HepG2 (cell line): ENCODE results near the gene NUDT13. TPM values are rescaled to one million over a fixed set of nuclear protein-coding genes. Genes with fewer than 3 reads are reported as not detected.

ENCODE experiments used
- EEA1 ChIP-seq: sonication (generic); formaldehyde crosslinking; IDR thresholded peaks from 2 replicates; pipeline ENCODE4 v1.5.1; 2020; ENCODE audit warnings: mild to moderate bottlenecking, missing genetic modification reagents, borderline replicate concordance
- EP300 ChIP-seq, 3 experiments: sonication (generic) in 1 of 3; formaldehyde crosslinking in 1 of 3; IDR thresholded peaks; 2 replicates each; pipeline versions ENCODE4 v1.5.1 to v1.6.1; 2011 to 2020; ENCODE audit warnings: low read depth in 2 of 3, low read length in 2 of 3, borderline replicate concordance in 1 of 3, improper control_type of control experiment in 1 of 3, mild to moderate bottlenecking in 1 of 3, missing genetic modification reagents in 1 of 3, moderate library complexity in 1 of 3
- HNRNPLL ChIP-seq: fragments of 200-400 bp; formaldehyde crosslinking; IDR thresholded peaks from 2 replicates; pipeline ENCODE4 v1.6.1; 2017; ENCODE audit warnings: mild to moderate bottlenecking, low read depth, low read length; ENCODE audit not compliant: poor library complexity, severe bottlenecking
- ZC3H4 ChIP-seq: sonication (generic); formaldehyde crosslinking; IDR thresholded peaks from 2 replicates; pipeline ENCODE4 v1.4.0; 2020; ENCODE audit warnings: missing genetic modification reagents, borderline replicate concordance
- ZNF12 ChIP-seq: sonication (generic); formaldehyde crosslinking; IDR thresholded peaks from 2 replicates; pipeline ENCODE4 v1.5.0; 2020; ENCODE audit warnings: missing genetic modification reagents
- ZNF589 ChIP-seq: sonication (generic); formaldehyde crosslinking; conservative IDR thresholded peaks from 2 replicates; pipeline ENCODE4 v1.8.0; 2022; ENCODE audit warnings: mild to moderate bottlenecking, moderate library complexity, missing genetic modification reagents
- polyA plus RNA-seq, 8 experiments: library from polyadenylated mRNA; depleted of rRNA in 3 of 8; stranded (reverse) in 7 of 8; unstranded in 1 of 8; fragments of >200 nt; fragmentation: Illumina TruSeq in 4 of 8; extraction: Trizol in 4 of 8; gene quantifications; 2 replicates each; pipeline versions ENCODE4 v1.2.1 to v1.2.3, GENCODE V29; 2011 to 2016; ENCODE audit warnings: low read depth in 4 of 8, missing spikeins in 1 of 8, mixed read lengths in 1 of 8; ENCODE audit not compliant: insufficient read depth in 1 of 8
- total RNA-seq, 5 experiments: library from RNA; depleted of rRNA; stranded (reverse); fragments of >200 nt; fragmentation: Illumina TruSeq; extraction: Trizol; gene quantifications; 2 replicates each; pipeline ENCODE4 v1.2.3, GENCODE V29; 2016; ENCODE audit warnings: low read depth in 1 of 5
- TF ChIP-seq, protein P1 (sequence below): sonication (generic); formaldehyde crosslinking; IDR thresholded peaks from 2 replicates; pipeline ENCODE4 v1.4.0; 2020; ENCODE audit warnings: missing genetic modification reagents, borderline replicate concordance
- TF ChIP-seq, protein P2 (sequence below): sonication (generic); formaldehyde crosslinking; IDR thresholded peaks from 2 replicates; pipeline ENCODE4 v1.4.0; 2020; ENCODE audit warnings: missing genetic modification reagents, borderline replicate concordance
- TF ChIP-seq, protein P3 (sequence below), 2 experiments: sonication (generic) in 1 of 2; formaldehyde crosslinking in 1 of 2; IDR thresholded peaks; 2 replicates each; pipeline versions ENCODE4 v1.4.0 to v1.6.1; 2018 to 2020; ENCODE audit warnings: missing genetic modification reagents in 2 of 2, borderline replicate concordance in 1 of 2, low read depth in 1 of 2, mild to moderate bottlenecking in 1 of 2, missing biosample characterization in 1 of 2
- TF ChIP-seq, protein P4 (sequence below): IDR thresholded peaks from 2 replicates; pipeline ENCODE4 v1.6.1; 2016; ENCODE audit warnings: control low read depth
- TF ChIP-seq, protein P5 (sequence below), 2 experiments: sonication (generic) in 1 of 2; formaldehyde crosslinking in 1 of 2; IDR thresholded peaks; 2 replicates each; pipeline versions ENCODE4 v1.5.1 to v1.6.1; 2011 to 2020; ENCODE audit warnings: borderline replicate concordance in 1 of 2, low read depth in 1 of 2, low read length in 1 of 2, mild to moderate bottlenecking in 1 of 2, missing genetic modification reagents in 1 of 2, moderate library complexity in 1 of 2

NUDT13 gene
- total and polyA plus RNA-seq, 2 of the 13 experiments (the other 11 are each of a cell fraction or from before 2014, with no cell fraction given), result 4.2 to 6.5 TPM

DNA sequence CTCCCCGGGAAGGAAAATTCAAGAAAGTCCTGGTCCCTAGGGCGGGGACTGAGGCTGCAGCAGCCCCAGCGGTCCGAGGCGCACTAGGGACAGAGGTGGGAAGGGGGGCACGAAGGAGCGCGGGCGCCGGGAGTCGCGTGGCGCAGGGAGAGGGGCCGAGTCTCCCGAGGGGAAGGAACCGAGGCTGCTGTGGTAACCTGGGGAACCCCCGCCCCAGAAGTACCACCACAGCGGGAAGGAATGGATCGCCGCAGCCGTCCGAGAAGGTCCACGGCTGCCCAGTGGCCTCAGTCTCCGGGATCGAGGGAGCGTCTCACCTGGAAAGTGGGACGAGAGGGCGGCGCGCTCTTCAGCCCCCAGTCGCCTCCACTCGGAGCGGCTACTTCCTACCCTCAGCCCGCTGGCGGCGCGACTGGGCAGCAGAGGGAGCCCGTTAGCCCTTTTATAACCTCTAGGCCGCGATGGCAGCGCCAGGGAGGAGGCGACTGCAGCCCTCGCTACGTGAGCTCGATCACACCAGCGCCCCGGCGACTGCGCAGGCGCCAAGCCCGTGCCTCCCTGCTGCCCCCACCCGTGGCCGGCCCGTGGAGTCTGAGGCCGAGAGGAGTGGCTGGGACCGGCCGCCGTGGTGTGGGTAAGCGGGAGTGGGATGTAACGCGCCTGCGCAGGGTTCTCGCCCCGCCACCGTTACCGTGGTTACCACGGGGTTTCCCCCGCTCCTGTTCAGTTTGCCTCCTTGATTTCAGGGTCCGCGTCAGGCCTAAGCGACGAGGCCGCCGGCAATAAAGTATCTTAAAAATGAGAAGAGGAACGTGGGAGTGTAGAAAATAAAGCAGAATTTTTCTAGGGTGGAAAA lies 13.6 kb upstream of the NUDT13 start, which contains the start of gene P4HA1 (continued):
- TF ChIP-seq, protein P1, sequence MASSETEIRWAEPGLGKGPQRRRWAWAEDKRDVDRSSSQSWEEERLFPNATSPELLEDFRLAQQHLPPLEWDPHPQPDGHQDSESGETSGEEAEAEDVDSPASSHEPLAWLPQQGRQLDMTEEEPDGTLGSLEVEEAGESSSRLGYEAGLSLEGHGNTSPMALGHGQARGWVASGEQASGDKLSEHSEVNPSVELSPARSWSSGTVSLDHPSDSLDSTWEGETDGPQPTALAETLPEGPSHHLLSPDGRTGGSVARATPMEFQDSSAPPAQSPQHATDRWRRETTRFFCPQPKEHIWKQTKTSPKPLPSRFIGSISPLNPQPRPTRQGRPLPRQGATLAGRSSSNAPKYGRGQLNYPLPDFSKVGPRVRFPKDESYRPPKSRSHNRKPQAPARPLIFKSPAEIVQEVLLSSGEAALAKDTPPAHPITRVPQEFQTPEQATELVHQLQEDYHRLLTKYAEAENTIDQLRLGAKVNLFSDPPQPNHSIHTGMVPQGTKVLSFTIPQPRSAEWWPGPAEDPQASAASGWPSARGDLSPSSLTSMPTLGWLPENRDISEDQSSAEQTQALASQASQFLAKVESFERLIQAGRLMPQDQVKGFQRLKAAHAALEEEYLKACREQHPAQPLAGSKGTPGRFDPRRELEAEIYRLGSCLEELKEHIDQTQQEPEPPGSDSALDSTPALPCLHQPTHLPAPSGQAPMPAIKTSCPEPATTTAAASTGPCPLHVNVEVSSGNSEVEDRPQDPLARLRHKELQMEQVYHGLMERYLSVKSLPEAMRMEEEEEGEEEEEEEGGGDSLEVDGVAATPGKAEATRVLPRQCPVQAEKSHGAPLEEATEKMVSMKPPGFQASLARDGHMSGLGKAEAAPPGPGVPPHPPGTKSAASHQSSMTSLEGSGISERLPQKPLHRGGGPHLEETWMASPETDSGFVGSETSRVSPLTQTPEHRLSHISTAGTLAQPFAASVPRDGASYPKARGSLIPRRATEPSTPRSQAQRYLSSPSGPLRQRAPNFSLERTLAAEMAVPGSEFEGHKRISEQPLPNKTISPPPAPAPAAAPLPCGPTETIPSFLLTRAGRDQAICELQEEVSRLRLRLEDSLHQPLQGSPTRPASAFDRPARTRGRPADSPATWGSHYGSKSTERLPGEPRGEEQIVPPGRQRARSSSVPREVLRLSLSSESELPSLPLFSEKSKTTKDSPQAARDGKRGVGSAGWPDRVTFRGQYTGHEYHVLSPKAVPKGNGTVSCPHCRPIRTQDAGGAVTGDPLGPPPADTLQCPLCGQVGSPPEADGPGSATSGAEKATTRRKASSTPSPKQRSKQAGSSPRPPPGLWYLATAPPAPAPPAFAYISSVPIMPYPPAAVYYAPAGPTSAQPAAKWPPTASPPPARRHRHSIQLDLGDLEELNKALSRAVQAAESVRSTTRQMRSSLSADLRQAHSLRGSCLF (CRISPR knock-in tag), result peak; percentile 32; the same call in 1 of the 2 replicates
- TF ChIP-seq, protein P2, sequence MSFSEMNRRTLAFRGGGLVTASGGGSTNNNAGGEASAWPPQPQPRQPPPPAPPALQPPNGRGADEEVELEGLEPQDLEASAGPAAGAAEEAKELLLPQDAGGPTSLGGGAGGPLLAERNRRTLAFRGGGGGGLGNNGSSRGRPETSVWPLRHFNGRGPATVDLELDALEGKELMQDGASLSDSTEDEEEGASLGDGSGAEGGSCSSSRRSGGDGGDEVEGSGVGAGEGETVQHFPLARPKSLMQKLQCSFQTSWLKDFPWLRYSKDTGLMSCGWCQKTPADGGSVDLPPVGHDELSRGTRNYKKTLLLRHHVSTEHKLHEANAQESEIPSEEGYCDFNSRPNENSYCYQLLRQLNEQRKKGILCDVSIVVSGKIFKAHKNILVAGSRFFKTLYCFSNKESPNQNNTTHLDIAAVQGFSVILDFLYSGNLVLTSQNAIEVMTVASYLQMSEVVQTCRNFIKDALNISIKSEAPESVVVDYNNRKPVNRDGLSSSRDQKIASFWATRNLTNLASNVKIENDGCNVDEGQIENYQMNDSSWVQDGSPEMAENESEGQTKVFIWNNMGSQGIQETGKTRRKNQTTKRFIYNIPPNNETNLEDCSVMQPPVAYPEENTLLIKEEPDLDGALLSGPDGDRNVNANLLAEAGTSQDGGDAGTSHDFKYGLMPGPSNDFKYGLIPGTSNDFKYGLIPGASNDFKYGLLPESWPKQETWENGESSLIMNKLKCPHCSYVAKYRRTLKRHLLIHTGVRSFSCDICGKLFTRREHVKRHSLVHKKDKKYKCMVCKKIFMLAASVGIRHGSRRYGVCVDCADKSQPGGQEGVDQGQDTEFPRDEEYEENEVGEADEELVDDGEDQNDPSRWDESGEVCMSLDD (CRISPR knock-in tag), result 0 out of 2 replicates have a peak, but pooled peaks have one; percentile 46
- TF ChIP-seq, protein P3, sequence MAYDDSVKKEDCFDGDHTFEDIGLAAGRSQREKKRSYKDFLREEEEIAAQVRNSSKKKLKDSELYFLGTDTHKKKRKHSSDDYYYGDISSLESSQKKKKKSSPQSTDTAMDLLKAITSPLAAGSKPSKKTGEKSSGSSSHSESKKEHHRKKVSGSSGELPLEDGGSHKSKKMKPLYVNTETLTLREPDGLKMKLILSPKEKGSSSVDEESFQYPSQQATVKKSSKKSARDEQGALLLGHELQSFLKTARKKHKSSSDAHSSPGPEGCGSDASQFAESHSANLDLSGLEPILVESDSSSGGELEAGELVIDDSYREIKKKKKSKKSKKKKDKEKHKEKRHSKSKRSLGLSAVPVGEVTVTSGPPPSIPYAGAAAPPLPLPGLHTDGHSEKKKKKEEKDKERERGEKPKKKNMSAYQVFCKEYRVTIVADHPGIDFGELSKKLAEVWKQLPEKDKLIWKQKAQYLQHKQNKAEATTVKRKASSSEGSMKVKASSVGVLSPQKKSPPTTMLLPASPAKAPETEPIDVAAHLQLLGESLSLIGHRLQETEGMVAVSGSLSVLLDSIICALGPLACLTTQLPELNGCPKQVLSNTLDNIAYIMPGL (CRISPR knock-in tag; IDR thresholded peaks at IDR 0.05; ENCODE audit: borderline replicate concordance in 1 of 2, low read depth in 1 of 2), result peak; percentile 97
- TF ChIP-seq, protein P4, sequence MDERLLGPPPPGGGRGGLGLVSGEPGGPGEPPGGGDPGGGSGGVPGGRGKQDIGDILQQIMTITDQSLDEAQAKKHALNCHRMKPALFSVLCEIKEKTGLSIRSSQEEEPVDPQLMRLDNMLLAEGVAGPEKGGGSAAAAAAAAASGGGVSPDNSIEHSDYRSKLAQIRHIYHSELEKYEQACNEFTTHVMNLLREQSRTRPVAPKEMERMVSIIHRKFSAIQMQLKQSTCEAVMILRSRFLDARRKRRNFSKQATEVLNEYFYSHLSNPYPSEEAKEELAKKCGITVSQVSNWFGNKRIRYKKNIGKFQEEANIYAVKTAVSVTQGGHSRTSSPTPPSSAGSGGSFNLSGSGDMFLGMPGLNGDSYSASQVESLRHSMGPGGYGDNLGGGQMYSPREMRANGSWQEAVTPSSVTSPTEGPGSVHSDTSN, result no peak
- TF ChIP-seq HNRNPLL (peak; percentile 54), ZNF12 (CRISPR knock-in tag) (no peak), ZC3H4 (no peak; the same call in 1 of the 2 replicates), EEA1 (CRISPR knock-in tag) (peak; percentile 34; the same call in 1 of the 2 replicates), EP300 (IDR thresholded peaks at IDR 0.05; ENCODE audit: low read depth in 2 of 2, low read length in 2 of 2) (peak in 1 of 2 experiments; percentile 17; a peak in 1 of 4 replicates), EP300 (CRISPR knock-in tag; IDR thresholded peaks at IDR 0.05; ENCODE audit: borderline replicate concordance) (no peak; the same call in 1 of the 2 replicates), ZNF589 (CRISPR knock-in tag) (no peak; the same call in 1 of the 2 replicates)
- TF ChIP-seq, protein P5, sequence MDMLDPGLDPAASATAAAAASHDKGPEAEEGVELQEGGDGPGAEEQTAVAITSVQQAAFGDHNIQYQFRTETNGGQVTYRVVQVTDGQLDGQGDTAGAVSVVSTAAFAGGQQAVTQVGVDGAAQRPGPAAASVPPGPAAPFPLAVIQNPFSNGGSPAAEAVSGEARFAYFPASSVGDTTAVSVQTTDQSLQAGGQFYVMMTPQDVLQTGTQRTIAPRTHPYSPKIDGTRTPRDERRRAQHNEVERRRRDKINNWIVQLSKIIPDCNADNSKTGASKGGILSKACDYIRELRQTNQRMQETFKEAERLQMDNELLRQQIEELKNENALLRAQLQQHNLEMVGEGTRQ (IDR thresholded peaks at IDR 0.05; ENCODE audit: low read depth, low read length), result no peak
- TF ChIP-seq, protein P5 (CRISPR knock-in tag; IDR thresholded peaks at IDR 0.05; ENCODE audit: borderline replicate concordance), result no peak
